Mucosa of rectum (tissue), 2 donors: ENCODE measurements around the gene STAT6.

Source experiments
- H3K27ac ChIP-seq, 2 donors: one replicate each; pipeline ENCODE4 v1.7.0; 2013; ENCODE audit warnings: inconsistent platforms in 2 of 2, low read depth in 2 of 2, low read length in 2 of 2
- H3K27me3 ChIP-seq, 2 donors: one replicate each; pipeline ENCODE4 v1.7.0; 2013; ENCODE audit warnings: low read length in 2 of 2; ENCODE audit not compliant: control insufficient read depth in 2 of 2, insufficient read depth in 2 of 2
- H3K36me3 ChIP-seq, 2 donors: one replicate each; pipeline ENCODE4 v1.7.0; 2013; ENCODE audit warnings: low read length in 2 of 2; ENCODE audit not compliant: control insufficient read depth in 2 of 2, insufficient read depth in 2 of 2
- H3K4me1 ChIP-seq, 2 donors: one replicate each; pipeline ENCODE4 v1.7.0; 2013; ENCODE audit warnings: low read length in 2 of 2, mild to moderate bottlenecking in 1 of 2; ENCODE audit not compliant: control insufficient read depth in 2 of 2, insufficient read depth in 2 of 2
- H3K4me3 ChIP-seq, 2 donors: one replicate each; pipeline ENCODE4 v1.7.0; 2013; ENCODE audit warnings: low read length in 2 of 2
- H3K9ac ChIP-seq, 2 donors: one replicate each; pipeline ENCODE4 v1.7.0; 2013; ENCODE audit warnings: low read length in 2 of 2, low read depth in 1 of 2, mild to moderate bottlenecking in 1 of 2
- H3K9me3 ChIP-seq, 2 donors: one replicate each; pipeline ENCODE4 v1.7.0; 2013; ENCODE audit warnings: low read length in 2 of 2; ENCODE audit not compliant: control insufficient read depth in 2 of 2
- donor health status: healthy.
- donor health status: Normal muscosa, but diverticular disease.

Gene STAT6

GRCh38 chr12:57133916-57134315, 22.8 kb upstream of the STAT6 start:
- Histone ChIP-seq H3K9ac (no peak overlapping the region), H3K36me3 (no peaks in the 10 kb centered on the region), H3K4me3 (no peak overlapping the region), H3K4me1 (peaks cover 33 to 49% of the 10 kb centered on the region in 2 donors), H3K9me3 (no peaks in the 10 kb centered on the region), H3K27ac (peak overlapping the region; percentile 4 to 25), H3K27me3 (no peaks in the 10 kb centered on the region)

- peak overlapping the region in 1 of 2 donors; percentile 7 for H3K4me3 ChIP-seq
- no peaks in the 10 kb centered on the region for H3K9me3 ChIP-seq
- peaks cover 25 to 45% of the 10 kb centered on the region in 2 donors for H3K4me1 ChIP-seq
- H3K36me3 ChIP-seq = no peaks in the 10 kb centered on the region
- H3K27me3 ChIP-seq = no peaks in the 10 kb centered on the region
- H3K9ac ChIP-seq = no peak overlapping the region
- peak overlapping the region; percentile 41 to 65 for H3K27ac ChIP-seq
Observed at GRCh38 chr12:57133013-57133569, 21.9 kb upstream of the STAT6 start.

- H3K9me3 ChIP-seq = no peaks in the 10 kb centered on the region
- H3K36me3 ChIP-seq = no peaks in the 10 kb centered on the region
- H3K9ac ChIP-seq = peak overlapping the region; percentile 12 to 43
- H3K4me3 ChIP-seq = peak overlapping the region in 1 of 2 donors; percentile 13
- no peaks in the 10 kb centered on the region for H3K27me3 ChIP-seq
- H3K27ac ChIP-seq = peak overlapping the region; percentile 41 to 65
- H3K4me1 ChIP-seq = peaks cover 21 to 40% of the 10 kb centered on the region in 2 donors
Observed at GRCh38 chr12:57131896-57132744, 21.0 kb upstream of the STAT6 start.

GRCh38 chr12:57130941-57131340, 19.8 kb upstream of the STAT6 start:
- Histone ChIP-seq H3K9me3 (no peaks in the 10 kb centered on the region), H3K27me3 (no peaks in the 10 kb centered on the region), H3K36me3 (no peaks in the 10 kb centered on the region), H3K27ac (peak overlapping the region in 1 of 2 donors; percentile 65), H3K4me1 (peaks cover 24 to 45% of the 10 kb centered on the region in 2 donors), H3K9ac (peak overlapping the region in 1 of 2 donors; percentile 19), H3K4me3 (peak overlapping the region; percentile 12 to 88)

- H3K36me3 ChIP-seq = no peaks in the 10 kb centered on the region
- peak overlapping the region; percentile 79 to 88 for H3K4me3 ChIP-seq
- peak overlapping the region in 1 of 2 donors; percentile 71 for H3K9ac ChIP-seq
- no peaks in the 10 kb centered on the region for H3K27me3 ChIP-seq
- peaks cover 24 to 45% of the 10 kb centered on the region in 2 donors for H3K4me1 ChIP-seq
- H3K27ac ChIP-seq = peak overlapping the region; percentile 97 to 98
- no peaks in the 10 kb centered on the region for H3K9me3 ChIP-seq
Observed at GRCh38 chr12:57129889-57130288, 18.7 kb upstream of the STAT6 start.

- H3K4me1 ChIP-seq = peaks cover 24 to 45% of the 10 kb centered on the region in 2 donors
- peak overlapping the region; percentile 6 to 71 for H3K9ac ChIP-seq
- no peaks in the 10 kb centered on the region for H3K36me3 ChIP-seq
- H3K27ac ChIP-seq = peak overlapping the region; percentile 97 to 98
- H3K4me3 ChIP-seq = peak overlapping the region; percentile 79 to 88
- no peaks in the 10 kb centered on the region for H3K27me3 ChIP-seq
- no peaks in the 10 kb centered on the region for H3K9me3 ChIP-seq
Observed at GRCh38 chr12:57129321-57129842, 18.2 kb upstream of the STAT6 start.

- peak overlapping the region; percentile 79 to 88 for H3K4me3 ChIP-seq
- H3K27me3 ChIP-seq = no peaks in the 10 kb centered on the region
- H3K4me1 ChIP-seq = peaks cover 21 to 45% of the 10 kb centered on the region in 2 donors
- H3K9ac ChIP-seq = peak overlapping the region; percentile 60 to 71
- no peaks in the 10 kb centered on the region for H3K9me3 ChIP-seq
- H3K36me3 ChIP-seq = no peaks in the 10 kb centered on the region
- peak overlapping the region; percentile 97 to 98 for H3K27ac ChIP-seq
Observed at GRCh38 chr12:57128519-57129247, 17.5 kb upstream of the STAT6 start.

GRCh38 chr12:57127726-57128518, 16.8 kb upstream of the STAT6 start, which contains the start of gene LRP1:
Gene LRP1 (plus strand): TSS chr12:57128483. CDS start chr12:57128965, 482 bp downstream.
- Histone ChIP-seq H3K36me3 (no peaks in the 10 kb centered on the region), H3K27me3 (no peaks in the 10 kb centered on the region), H3K9me3 (no peaks in the 10 kb centered on the region), H3K4me1 (peaks cover 16 to 42% of the 10 kb centered on the region in 2 donors), H3K4me3 (peak within 1 kb of the TSS; percentile 79 to 88), H3K9ac (peak within 1 kb of the TSS; percentile 92 to 97), H3K27ac (peak within 1 kb of the TSS; percentile 97 to 98)

GRCh38 chr12:57127101-57127725, 16.1 kb upstream of the STAT6 start:
- peaks cover 12 to 35% of the 10 kb centered on the region in 2 donors for H3K4me1 ChIP-seq
- H3K9ac ChIP-seq = peak overlapping the region; percentile 44 to 92
- peak overlapping the region; percentile 79 to 87 for H3K4me3 ChIP-seq

More at GRCh38 chr12:57127101-57127725, 16.1 kb upstream of the STAT6 start:
- no peaks in the 10 kb centered on the region for H3K36me3 ChIP-seq
- no peaks in the 10 kb centered on the region for H3K9me3 ChIP-seq
- H3K27me3 ChIP-seq = no peaks in the 10 kb centered on the region
- peak overlapping the region; percentile 97 to 98 for H3K27ac ChIP-seq
